Natural killer cell treated with Interleukin-12 subunit alpha and Interleukin-12 subunit beta and Interleukin-15 and Interleukin-18, amount 100 ng/mL, for 72 hours (primary cell): Measurements from ENCODE around the gene POU4F3. TPM values are rescaled to one million over a fixed set of nuclear protein-coding genes. Genes with fewer than 3 reads are reported as not detected.

Experiments
- ATAC-seq, 2 donors: fragments of 150-1000 bp; cut with Tn5 transposase in 1 of 2; sonication (Bioruptor Pico), chemical (Tn5 transposase) in 1 of 2; 2 replicates each; pipeline ENCODE4 v1.10.0; 2021
- DNase-seq: peaks from one replicate; pipeline ENCODE4 v3.0.0; 2022; ENCODE audit warnings: low spot score
- H3K27ac Mint-ChIP-seq, 2 donors: 1 replicate in 1 of 2; 2 replicates in 1 of 2; pipeline ENCODE4 v1.8.0; 2022; ENCODE audit warnings: mixed read lengths in 2 of 2, mild to moderate bottlenecking in 1 of 2, moderate library complexity in 1 of 2
- H3K27me3 Mint-ChIP-seq, 2 donors: 1 replicate in 1 of 2; 2 replicates in 1 of 2; pipeline ENCODE4 v1.8.0; 2022; ENCODE audit warnings: mixed read lengths in 2 of 2
- H3K36me3 Mint-ChIP-seq: one replicate; pipeline ENCODE4 v1.8.0; 2022; ENCODE audit warnings: mixed read lengths
- H3K4me1 Mint-ChIP-seq, 2 donors: 1 replicate in 1 of 2; 2 replicates in 1 of 2; pipeline ENCODE4 v1.8.0; 2022; ENCODE audit warnings: low read depth in 2 of 2, mixed read lengths in 2 of 2, mild to moderate bottlenecking in 1 of 2
- H3K4me3 Mint-ChIP-seq: one replicate; pipeline ENCODE4 v1.8.0; 2022; ENCODE audit warnings: mixed read lengths
- H3K9me3 Mint-ChIP-seq: 2 replicates; pipeline ENCODE4 v1.8.0; 2022; ENCODE audit warnings: mixed read lengths
- total RNA-seq, 2 donors: library from RNA; stranded (reverse); gene quantifications; one replicate each; pipeline ENCODE4 v1.2.3, GENCODE V29; 2022

POU4F3 gene
- total RNA-seq, 2 donors from 2014 or later: not detected

DNA sequence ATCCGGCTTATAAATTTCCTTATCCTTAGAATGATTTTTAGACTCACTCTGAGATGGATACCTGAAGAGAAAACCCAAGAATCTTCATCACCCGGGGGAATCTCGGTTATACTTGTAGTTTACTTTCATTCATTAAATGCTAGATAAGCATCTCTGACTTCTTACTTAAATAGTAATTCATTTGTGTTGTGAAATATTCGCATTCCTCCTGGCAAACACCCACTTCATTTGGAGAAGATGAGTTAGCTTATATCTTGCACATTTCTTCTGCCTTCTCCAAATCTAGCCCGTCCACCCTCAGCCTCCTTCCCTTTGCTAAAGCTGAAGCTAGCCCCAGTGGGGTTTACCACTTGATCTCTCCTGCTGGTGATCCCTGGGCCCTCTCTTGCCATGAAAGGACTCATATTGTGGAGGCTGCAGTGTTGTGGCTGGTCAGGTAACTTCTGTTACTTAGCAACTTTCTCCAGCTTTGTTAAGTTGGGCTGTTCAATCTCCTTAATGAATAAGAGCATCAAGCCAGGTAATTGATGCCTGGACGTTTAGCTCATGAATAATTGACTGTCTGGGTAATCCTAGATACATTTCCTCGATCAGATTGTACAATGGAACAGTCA lies 11.3 kb upstream of the POU4F3 start:
- peaks cover 30% of the 10 kb centered on the region in 2 donors for H3K27me3 Mint-ChIP-seq
- ATAC-seq: no peak
- H3K36me3 Mint-ChIP-seq: no peaks in the 10 kb centered on the region
- no peak overlapping the region for H3K27ac Mint-ChIP-seq
- H3K4me1 Mint-ChIP-seq: no peaks in the 10 kb centered on the region
- DNase-seq: no peak
- no peaks in the 10 kb centered on the region for H3K9me3 Mint-ChIP-seq
- no peak overlapping the region for H3K4me3 Mint-ChIP-seq

DNA sequence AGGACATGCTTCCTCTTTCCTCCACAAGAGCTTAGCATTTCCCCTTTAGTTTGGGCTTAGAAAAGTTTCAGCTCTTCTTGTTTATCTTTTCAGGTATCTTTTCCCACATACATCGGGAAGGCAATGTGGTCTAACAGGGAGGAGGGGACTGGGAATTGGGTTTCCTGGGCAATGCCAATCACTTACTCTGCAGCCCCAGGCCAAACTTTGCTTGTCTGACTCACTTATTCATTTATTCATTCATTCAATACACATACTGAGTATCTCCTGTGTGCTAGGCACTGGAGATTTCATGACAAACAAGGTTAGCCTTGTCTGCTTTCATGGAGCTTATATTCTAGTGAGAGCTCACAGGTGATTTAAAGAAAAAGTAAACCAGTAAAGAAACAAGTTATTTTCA lies 10.7 kb upstream of the POU4F3 start:
- no peak for DNase-seq
- no peak overlapping the region for H3K4me3 Mint-ChIP-seq
- H3K4me1 Mint-ChIP-seq: no peaks in the 10 kb centered on the region
- H3K27ac Mint-ChIP-seq: no peak overlapping the region
- ATAC-seq: no peak
- H3K36me3 Mint-ChIP-seq: no peaks in the 10 kb centered on the region
- no peaks in the 10 kb centered on the region for H3K9me3 Mint-ChIP-seq
- peaks cover 30 to 32% of the 10 kb centered on the region in 2 donors for H3K27me3 Mint-ChIP-seq

DNA sequence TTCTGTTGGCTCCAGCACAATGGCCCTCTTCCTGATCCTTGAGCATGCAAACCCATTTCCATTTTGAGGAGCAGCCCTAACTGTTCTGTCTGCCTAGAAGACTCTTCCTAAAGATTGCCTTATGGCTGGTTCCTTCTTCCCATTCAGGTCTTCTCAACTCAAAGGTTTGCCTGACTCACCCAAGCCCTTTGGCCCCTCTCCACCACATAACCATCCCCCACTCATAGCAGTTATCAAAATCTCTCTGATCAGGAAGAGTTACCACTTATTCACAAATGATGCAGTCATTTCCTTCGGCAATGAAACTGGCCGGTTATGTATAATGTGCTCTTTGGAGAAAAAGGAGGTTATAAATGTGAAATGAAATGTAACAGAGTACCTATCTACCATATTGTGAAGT lies 8.9 kb upstream of the POU4F3 start:
- Mint-ChIP-seq H3K27me3 (peaks cover 44 to 46% of the 10 kb centered on the region in 2 donors), H3K27ac (no peak overlapping the region), H3K4me1 (no peaks in the 10 kb centered on the region), H3K4me3 (no peak overlapping the region), H3K9me3 (no peaks in the 10 kb centered on the region), H3K36me3 (no peaks in the 10 kb centered on the region)
- no peak for ATAC-seq
- no peak for DNase-seq

DNA sequence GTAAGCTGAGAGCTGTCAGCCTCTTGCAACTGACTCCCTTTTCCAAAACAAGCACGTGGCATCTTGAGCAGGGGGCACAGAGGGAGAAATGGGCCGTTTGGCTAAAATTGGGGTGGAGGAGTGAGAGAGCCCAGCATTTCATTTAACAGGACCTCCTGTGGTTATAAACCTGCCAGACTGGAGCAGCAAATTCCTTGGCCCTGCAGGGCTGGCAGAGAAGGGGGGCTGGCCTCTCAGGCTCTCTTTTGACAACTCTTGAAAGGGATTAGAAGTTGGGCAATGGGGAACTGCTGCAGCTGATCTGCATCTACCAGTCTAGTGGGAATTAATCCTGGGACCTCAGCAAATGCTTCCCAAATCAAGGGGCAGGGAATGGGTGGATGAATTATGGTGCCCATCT lies 7.2 kb upstream of the POU4F3 start:
- DNase-seq (no peak), ATAC-seq (no peak)
- no peaks in the 10 kb centered on the region for H3K4me1 Mint-ChIP-seq
- no peak overlapping the region for H3K27ac Mint-ChIP-seq
- H3K4me3 Mint-ChIP-seq: no peak overlapping the region
- no peaks in the 10 kb centered on the region for H3K9me3 Mint-ChIP-seq
- peaks cover 42 to 63% of the 10 kb centered on the region in 2 donors for H3K27me3 Mint-ChIP-seq
- no peaks in the 10 kb centered on the region for H3K36me3 Mint-ChIP-seq

DNA sequence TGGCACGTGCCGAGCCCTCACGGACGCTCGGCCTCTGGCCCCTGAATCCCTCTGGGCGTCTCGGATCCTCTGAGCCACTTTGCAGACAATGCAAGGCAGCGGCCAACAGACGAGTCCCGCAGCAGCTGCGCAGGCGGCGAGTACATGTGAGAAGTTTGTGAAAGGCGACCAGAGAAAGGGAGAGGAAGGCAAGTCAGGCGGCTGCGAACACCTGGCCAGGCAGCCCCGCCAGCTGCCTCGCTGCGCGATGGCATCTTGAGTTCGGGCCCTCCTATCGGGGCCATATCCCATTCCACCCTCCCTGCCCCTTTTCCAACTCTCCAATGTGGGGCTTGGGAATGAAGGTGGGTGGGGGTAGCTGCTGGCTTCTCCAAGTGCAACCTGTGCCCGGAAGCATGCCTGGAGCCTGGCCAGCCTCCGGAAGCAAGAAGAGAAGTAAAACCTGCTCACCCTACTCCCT lies 4.5 kb upstream of the POU4F3 start:
- ATAC-seq: no peak
- no peak overlapping the region for H3K27ac Mint-ChIP-seq

DNA sequence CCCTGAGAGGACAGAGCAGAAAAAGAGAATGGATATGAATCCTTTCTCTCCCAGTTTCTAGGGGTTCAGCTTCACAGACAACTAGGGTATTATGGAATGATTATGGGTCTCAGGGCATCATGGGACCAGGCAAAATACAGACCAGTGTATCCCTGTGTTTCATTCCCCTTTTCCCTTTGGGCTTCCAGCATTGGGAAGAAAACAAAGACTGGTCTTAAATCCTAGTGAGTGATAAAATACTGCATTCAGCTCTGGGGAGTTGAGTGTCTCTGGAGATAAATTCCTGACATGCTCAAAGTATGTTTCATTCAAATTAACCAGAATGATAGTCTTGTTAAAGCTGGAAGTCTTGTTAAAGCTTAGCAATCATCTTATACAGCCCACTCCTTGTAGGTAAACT lies 2.4 kb upstream of the POU4F3 start:
- Mint-ChIP-seq H3K27me3 (peaks cover 59 to 76% of the 10 kb centered on the region in 2 donors), H3K27ac (no peak overlapping the region), H3K9me3 (no peaks in the 10 kb centered on the region), H3K36me3 (peaks cover 5% of the 10 kb centered on the region), H3K4me1 (peaks cover 0 to 3% of the 10 kb centered on the region in 2 donors), H3K4me3 (no peak overlapping the region)
- no peak for DNase-seq
- no peak for ATAC-seq

More for the DNA sequence above, 4.5 kb upstream of the POU4F3 start:
- H3K4me1 Mint-ChIP-seq: peaks cover 0 to 3% of the 10 kb centered on the region in 2 donors
- DNase-seq: no peak
- peaks cover 51 to 73% of the 10 kb centered on the region in 2 donors for H3K27me3 Mint-ChIP-seq
- H3K4me3 Mint-ChIP-seq: no peak overlapping the region
- peaks cover 5% of the 10 kb centered on the region for H3K36me3 Mint-ChIP-seq
- H3K9me3 Mint-ChIP-seq: no peaks in the 10 kb centered on the region

DNA sequence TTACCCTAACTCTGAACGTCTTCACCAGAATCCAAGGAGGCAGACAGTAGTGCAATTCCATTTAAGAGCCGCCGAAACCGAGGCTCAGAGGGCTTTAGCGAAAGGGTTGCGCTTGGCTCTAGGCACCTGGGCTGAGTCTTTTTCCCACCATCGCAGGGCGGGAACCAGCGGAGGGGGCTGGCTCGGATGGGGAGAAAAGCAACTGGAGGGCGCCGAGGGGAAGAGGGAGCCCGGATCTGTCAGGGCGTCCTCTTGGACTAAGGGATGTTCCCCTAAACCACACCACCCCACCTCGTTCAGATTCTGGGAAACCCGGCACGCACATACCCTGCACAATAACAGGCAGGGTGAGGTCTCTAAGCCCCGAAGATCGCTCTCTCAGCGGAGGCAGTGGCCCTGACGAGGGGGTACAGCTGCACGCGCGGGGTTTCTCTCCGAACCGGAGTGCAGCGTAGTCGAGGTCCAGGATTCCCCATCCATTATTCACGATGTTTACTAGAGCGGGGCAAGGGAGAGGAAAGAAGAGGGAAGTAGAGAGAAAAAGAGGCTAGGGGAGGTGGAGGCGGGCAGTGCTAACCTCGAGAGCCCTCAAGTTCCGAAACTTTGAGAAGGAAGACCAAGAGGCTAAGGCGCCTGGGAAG lies 1.3 kb upstream of the POU4F3 start:
- DNase-seq: no peak
- peaks cover 5% of the 10 kb centered on the region for H3K36me3 Mint-ChIP-seq
- H3K4me1 Mint-ChIP-seq: peaks cover 0 to 3% of the 10 kb centered on the region in 2 donors

DNA sequence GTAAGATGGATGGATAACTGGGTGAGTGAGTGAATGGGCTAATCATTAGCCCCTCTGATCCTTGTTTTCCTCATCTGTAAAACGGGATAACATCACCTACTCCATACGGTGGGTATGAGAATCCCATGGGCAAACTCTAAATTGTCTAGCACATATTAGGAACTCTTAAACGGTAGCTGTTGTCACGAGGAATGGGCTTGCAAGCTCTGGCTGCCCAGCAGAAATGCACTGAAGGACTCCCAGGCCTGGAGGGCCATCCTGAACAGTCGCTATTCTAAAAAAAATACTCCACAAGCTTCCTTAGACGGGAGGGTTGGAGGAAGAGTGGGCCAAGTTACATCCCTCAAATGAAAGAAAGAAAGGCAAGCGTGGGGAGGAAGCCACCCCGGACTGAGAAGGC lies 711 bp upstream of the POU4F3 start:
- H3K9me3 Mint-ChIP-seq: no peaks in the 10 kb centered on the region
- no peak overlapping the region for H3K27ac Mint-ChIP-seq
- DNase-seq (no peak), ATAC-seq (no peak)
- peaks cover 5% of the 10 kb centered on the region for H3K36me3 Mint-ChIP-seq
- H3K27me3 Mint-ChIP-seq: peaks cover 69 to 88% of the 10 kb centered on the region in 2 donors
- no peak overlapping the region for H3K4me3 Mint-ChIP-seq
- H3K4me1 Mint-ChIP-seq: peaks cover 0 to 3% of the 10 kb centered on the region in 2 donors

More for the DNA sequence above, 1.3 kb upstream of the POU4F3 start:
- no peak for ATAC-seq
- Mint-ChIP-seq H3K9me3 (no peaks in the 10 kb centered on the region), H3K4me3 (no peak overlapping the region), H3K27me3 (peaks cover 65 to 86% of the 10 kb centered on the region in 2 donors), H3K27ac (no peak overlapping the region)

DNA sequence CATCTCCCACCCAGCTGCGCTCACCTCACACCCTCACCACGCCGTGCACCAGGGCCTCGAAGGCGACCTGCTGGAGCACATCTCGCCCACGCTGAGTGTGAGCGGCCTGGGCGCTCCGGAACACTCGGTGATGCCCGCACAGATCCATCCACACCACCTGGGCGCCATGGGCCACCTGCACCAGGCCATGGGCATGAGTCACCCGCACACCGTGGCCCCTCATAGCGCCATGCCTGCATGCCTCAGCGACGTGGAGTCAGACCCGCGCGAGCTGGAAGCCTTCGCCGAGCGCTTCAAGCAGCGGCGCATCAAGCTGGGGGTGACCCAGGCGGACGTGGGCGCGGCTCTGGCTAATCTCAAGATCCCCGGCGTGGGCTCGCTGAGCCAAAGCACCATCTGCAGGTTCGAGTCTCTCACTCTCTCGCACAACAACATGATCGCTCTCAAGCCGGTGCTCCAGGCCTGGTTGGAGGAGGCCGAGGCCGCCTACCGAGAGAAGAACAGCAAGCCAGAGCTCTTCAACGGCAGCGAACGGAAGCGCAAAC lies 1.1 kb downstream of the POU4F3 start:
- Mint-ChIP-seq H3K4me1 (peaks cover 0 to 3% of the 10 kb centered on the region in 2 donors), H3K4me3 (no peak overlapping the region), H3K27me3 (peaks cover 61 to 88% of the 10 kb centered on the region in 2 donors), H3K36me3 (peaks cover 5% of the 10 kb centered on the region), H3K9me3 (no peaks in the 10 kb centered on the region), H3K27ac (no peak overlapping the region)
- DNase-seq (no peak), ATAC-seq (no peak)

DNA sequence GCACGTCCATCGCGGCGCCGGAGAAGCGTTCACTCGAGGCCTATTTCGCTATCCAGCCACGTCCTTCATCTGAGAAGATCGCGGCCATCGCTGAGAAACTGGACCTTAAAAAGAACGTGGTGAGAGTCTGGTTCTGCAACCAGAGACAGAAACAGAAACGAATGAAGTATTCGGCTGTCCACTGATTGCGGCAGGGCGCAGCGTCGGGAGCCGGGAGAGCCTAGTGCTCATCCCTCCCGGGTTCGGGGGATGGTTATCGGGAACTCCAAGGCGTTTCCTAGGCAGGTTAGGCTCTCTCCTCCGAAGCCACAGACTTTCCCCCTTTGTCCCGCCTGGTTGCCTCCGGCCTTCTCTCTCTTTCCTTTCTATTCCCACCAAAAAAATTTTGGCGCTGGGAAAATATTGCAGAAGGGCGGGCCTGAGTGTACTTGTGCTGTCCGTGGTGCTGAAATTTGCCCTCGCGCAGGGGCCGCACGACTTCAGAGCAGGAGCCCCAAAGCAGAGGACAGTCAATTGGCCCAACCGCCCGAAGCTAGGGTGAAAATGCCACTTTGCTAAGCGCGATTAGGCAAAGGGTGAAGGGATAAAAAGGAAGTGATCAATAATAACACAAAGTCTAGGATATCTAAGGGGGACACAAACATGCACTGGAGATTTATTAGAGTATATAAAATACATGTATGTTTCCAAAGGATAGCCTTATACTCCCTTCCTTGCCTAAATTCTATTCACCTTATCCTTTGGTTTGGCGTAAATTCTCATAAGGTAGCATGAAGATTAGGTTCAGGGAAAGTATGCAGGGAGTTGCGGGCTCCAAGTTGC lies 1.8 kb downstream of the POU4F3 start:
- H3K27ac Mint-ChIP-seq: no peak overlapping the region
- H3K4me3 Mint-ChIP-seq: no peak overlapping the region
- H3K36me3 Mint-ChIP-seq: peaks cover 5% of the 10 kb centered on the region
- H3K4me1 Mint-ChIP-seq: peaks cover 3% of the 10 kb centered on the region in 2 donors
- DNase-seq (no peak), ATAC-seq (no peak)
- H3K9me3 Mint-ChIP-seq: no peaks in the 10 kb centered on the region
- H3K27me3 Mint-ChIP-seq: peaks cover 65 to 88% of the 10 kb centered on the region in 2 donors

DNA sequence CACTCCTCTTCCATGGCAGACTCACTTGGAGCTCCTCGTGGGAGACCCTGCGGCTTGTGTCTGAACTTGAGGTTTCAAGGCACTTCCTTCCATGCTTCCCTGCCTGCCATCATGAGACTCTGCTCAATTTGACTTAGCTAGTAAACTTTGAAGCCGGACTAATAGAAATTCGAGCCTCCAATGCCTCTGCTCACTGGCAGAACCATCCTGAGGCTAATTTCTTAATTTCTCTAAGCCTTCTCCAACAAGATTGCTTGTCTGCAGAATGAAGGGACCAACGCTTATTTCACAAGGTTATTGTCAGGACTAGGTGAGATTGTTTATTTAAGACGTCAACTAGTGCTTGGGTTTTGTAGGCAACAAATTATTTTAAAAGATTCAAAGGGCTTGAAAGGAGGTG lies 3.2 kb downstream of the POU4F3 start:
- Mint-ChIP-seq H3K4me1 (peaks cover 3 to 9% of the 10 kb centered on the region in 2 donors), H3K9me3 (no peaks in the 10 kb centered on the region), H3K27ac (no peak overlapping the region), H3K36me3 (peaks cover 5% of the 10 kb centered on the region), H3K4me3 (no peak overlapping the region), H3K27me3 (peaks cover 73 to 87% of the 10 kb centered on the region in 2 donors)
- ATAC-seq (no peak), DNase-seq (no peak)

DNA sequence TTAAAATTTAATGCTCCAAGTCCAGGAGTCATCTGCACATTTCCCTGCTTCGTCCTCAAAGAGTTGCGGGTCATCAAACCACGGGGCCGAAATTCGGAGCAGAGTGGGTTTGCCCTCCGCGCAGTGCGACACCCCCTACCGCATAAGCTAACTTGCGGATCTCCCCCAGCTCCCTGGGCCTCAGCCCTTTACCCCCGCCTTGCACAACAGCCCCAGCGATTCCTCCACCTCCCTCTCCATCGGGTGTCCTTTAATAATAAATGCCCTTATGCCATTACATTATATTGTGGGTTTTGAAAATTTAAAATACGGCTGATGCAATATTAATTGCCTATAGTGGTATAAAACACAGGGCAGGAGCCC lies 3.9 kb downstream of the POU4F3 start:
- Mint-ChIP-seq H3K36me3 (peaks cover 5% of the 10 kb centered on the region), H3K9me3 (no peaks in the 10 kb centered on the region), H3K27me3 (peaks cover 68 to 87% of the 10 kb centered on the region in 2 donors), H3K4me3 (no peak overlapping the region), H3K4me1 (peaks cover 3 to 9% of the 10 kb centered on the region in 2 donors), H3K27ac (no peak overlapping the region)
- ATAC-seq: no peak
- DNase-seq: no peak

DNA sequence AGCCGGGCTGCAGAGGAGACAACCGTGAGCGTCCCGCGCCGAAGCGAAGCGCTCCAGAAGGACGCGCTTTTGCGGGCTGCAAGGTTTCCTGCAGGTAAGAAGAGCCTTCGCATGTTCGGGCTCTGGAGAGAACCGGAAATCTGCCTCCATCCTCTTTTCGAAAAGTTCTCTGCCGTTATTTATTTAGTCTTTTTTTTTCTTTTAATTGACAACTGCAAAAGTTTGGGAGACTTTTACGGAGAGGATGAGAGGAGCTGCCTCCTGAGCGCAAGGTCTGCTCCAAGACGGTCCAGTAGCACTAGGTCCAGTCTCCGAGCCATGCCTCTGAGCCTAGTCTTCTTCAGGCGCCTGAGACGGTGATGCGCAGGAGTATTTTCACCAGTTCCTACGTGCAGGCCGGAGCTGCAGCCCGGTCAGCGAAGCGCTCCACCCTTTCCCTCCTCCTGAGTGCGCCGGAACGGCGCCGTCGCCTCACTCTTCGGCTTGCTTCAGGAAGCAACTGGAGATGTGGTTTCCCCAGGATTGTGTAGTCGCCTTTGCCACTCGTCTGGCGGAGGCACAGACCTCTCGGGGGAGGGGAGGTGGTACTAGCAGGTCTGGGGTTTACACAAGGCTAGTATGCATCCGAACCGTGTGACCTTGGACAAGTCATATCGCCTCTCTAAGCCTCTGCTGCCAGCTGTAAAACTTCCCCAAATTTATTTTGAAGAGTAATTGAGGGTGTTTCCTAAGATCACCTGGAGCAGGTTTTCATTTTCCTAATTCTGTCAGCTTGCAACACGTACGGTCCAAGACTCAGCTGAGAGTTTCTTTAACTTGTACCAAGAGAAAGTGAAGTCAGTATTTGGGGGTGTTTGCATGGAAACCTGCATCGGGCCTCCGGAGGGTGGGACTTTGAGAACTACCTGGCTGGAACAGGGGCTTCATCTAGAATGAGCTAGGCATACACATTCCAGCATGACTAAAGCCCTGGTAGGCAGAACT lies 4.5 kb downstream of the POU4F3 start:
- H3K36me3 Mint-ChIP-seq: peaks cover under 1% of the 10 kb centered on the region
- no peaks in the 10 kb centered on the region for H3K9me3 Mint-ChIP-seq
- DNase-seq: no peak
- H3K4me1 Mint-ChIP-seq: peaks cover 0 to 9% of the 10 kb centered on the region in 2 donors
- peaks cover 62 to 81% of the 10 kb centered on the region in 2 donors for H3K27me3 Mint-ChIP-seq
- no peak overlapping the region for H3K4me3 Mint-ChIP-seq
- no peak overlapping the region for H3K27ac Mint-ChIP-seq
- no peak for ATAC-seq
